ENCODE measurements around the gene PDE7B. TPM values are rescaled to one million over a fixed set of nuclear protein-coding genes. Genes with fewer than 3 reads are reported as not detected.

The PDE7B gene
- total and polyA plus RNA-seq, 4 donors = 1.0 to 6.9 (median 3.8) TPM

- Histone ChIP-seq H3K4me1 (ENCODE audit: control insufficient read depth in 1 of 2, insufficient read depth in 2 of 2, low read length in 2 of 2) (no peaks in the 10 kb centered on the region), H3K36me3 (ENCODE audit: control insufficient read depth in 1 of 2, insufficient read depth in 2 of 2, low read length in 1 of 2) (no peaks in the 10 kb centered on the region), H3K27ac (ENCODE audit: low read depth in 1 of 2, low read length in 2 of 2) (no peak overlapping the region), H3K4me3 (ENCODE audit: low read length in 2 of 2) (no peak overlapping the region), H3K27me3 (ENCODE audit: control insufficient read depth in 1 of 2, insufficient read depth in 2 of 2, low read length in 1 of 2) (no peaks in the 10 kb centered on the region), H3K9me3 (ENCODE audit: control insufficient read depth, low read length) (no peaks in the 10 kb centered on the region)
- DNase-seq = no peak
- no peak for ATAC-seq (ENCODE audit: low FRiP score)
- 84 to 86% methylated on average over 1 of the region's 1 CpG for WGBS, 2 donors
- intact Hi-C loops (cut with DNase I) = no loop called here
These were observed 17.7 kb upstream of the PDE7B start for GRCh38 chr6:135833771-135834170.

GRCh38 chr6:135837735-135838449 is 13.6 kb upstream of the PDE7B start:
- Histone ChIP-seq H3K9me3 (ENCODE audit: control insufficient read depth, low read length) (no peaks in the 10 kb centered on the region), H3K27me3 (ENCODE audit: control insufficient read depth in 1 of 2, insufficient read depth in 2 of 2, low read length in 1 of 2) (no peaks in the 10 kb centered on the region), H3K36me3 (ENCODE audit: control insufficient read depth in 1 of 2, insufficient read depth in 2 of 2, low read length in 1 of 2) (no peaks in the 10 kb centered on the region), H3K4me1 (ENCODE audit: control insufficient read depth in 1 of 2, insufficient read depth in 2 of 2, low read length in 2 of 2) (no peaks in the 10 kb centered on the region), H3K27ac (ENCODE audit: low read depth in 1 of 2, low read length in 2 of 2) (no peak overlapping the region), H3K4me3 (ENCODE audit: low read length in 2 of 2) (no peak overlapping the region)
- ATAC-seq (ENCODE audit: low FRiP score) (no peak), DNase-seq (no peak)
- 88 to 89% methylated on average over 5 of the region's 5 CpGs for WGBS, 2 donors
- intact Hi-C loops (cut with DNase I) = no loop called here

DNA sequence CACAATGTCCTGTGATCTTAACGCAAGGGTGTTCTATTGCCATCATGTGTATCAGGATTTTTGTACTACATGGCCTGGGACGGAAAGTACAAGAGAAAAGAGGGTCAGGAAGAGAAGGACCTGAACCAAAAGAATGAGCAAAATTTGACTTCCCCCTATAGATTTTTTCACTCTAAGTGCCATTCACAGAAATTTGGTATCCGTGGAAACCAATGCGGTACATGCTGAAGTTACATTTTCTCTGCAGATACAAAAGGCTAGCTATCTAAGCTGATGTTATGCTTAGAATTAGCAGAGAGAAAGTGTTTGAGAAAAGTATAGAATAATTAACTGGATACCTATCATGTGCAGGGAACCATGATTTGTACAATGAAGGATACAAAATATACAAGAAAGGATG is 12.4 kb upstream of the PDE7B start:
- Histone ChIP-seq H3K4me3 (ENCODE audit: low read length in 2 of 2) (no peak overlapping the region), H3K36me3 (ENCODE audit: control insufficient read depth in 1 of 2, insufficient read depth in 2 of 2, low read length in 1 of 2) (no peaks in the 10 kb centered on the region), H3K4me1 (ENCODE audit: control insufficient read depth in 1 of 2, insufficient read depth in 2 of 2, low read length in 2 of 2) (no peaks in the 10 kb centered on the region), H3K27me3 (ENCODE audit: control insufficient read depth in 1 of 2, insufficient read depth in 2 of 2, low read length in 1 of 2) (no peaks in the 10 kb centered on the region), H3K27ac (ENCODE audit: low read depth in 1 of 2, low read length in 2 of 2) (no peak overlapping the region), H3K9me3 (ENCODE audit: control insufficient read depth, low read length) (no peaks in the 10 kb centered on the region)
- WGBS, 2 donors = 90 to 93% methylated on average over 4 of the region's 4 CpGs
- intact Hi-C loops (cut with DNase I) = no loop called here
- DNase-seq = no peak
- no peak for ATAC-seq (ENCODE audit: low FRiP score)

DNA sequence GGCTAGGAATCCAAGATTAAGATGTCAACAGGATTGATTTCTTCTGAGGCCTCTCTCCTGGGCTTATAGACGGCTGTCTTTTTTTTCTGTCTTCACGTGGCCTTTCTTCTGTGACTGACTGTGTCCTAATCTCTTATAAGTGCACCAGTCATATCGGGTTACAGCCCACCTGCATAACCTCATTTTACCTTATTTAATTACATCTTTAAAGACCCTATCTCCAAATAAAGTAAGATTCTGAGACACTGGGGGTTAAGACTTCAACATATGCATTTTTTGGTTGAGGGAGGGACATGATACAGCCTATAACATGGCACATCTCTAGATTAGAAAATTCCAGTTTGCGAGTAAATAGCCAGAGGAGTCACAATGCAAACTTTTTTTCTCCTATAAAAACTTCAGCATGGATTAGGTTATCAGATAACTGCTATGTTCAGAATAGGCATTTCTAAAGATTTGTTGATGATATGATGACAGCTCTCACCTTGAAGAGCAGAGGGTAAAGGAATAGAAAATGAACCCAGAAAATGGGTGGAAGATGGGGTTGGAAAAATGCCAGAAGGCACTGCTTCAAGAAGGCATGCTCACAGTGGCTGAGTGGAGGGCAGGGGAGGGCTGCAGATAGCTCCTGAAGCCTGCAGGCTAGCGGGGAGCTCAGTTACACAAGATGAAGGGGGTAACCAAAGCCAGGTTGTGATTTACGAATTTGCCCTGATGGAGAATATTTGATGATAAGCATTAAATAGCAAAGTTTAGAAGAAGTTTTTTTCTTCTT is 8.7 kb upstream of the PDE7B start:
- Histone ChIP-seq H3K27me3 (ENCODE audit: control insufficient read depth in 1 of 2, insufficient read depth in 2 of 2, low read length in 1 of 2) (no peaks in the 10 kb centered on the region), H3K4me3 (ENCODE audit: low read length in 2 of 2) (no peak overlapping the region), H3K4me1 (ENCODE audit: control insufficient read depth in 1 of 2, insufficient read depth in 2 of 2, low read length in 2 of 2) (no peaks in the 10 kb centered on the region), H3K36me3 (ENCODE audit: control insufficient read depth in 1 of 2, insufficient read depth in 2 of 2, low read length in 1 of 2) (no peaks in the 10 kb centered on the region), H3K9me3 (ENCODE audit: control insufficient read depth, low read length) (no peaks in the 10 kb centered on the region), H3K27ac (ENCODE audit: low read depth in 1 of 2, low read length in 2 of 2) (no peak overlapping the region)
- ATAC-seq (ENCODE audit: low FRiP score) (no peak), DNase-seq (no peak)
- 88 to 93% methylated on average over 6 of the region's 6 CpGs for WGBS, 2 donors
- intact Hi-C loops (cut with DNase I) = no loop called here

DNA sequence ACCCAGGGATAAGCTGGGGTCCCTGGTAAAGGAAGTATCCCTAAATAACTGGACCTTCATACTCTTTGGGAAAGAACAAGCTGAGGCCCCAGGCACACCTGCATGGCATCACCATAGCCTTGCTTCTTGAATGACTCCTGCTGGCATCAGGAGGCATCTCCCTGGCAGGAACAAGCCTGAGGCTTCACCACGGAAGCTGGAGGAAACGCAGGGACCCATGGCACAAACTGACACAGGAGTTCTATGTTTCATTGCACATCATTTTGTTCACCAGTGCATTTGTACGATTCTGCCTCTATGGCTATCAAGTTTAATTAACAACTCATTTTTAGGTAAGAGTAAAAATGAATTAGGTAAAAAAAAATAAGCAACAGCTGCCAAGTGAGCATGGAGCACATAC is 619 bp upstream of the PDE7B start:
- Histone ChIP-seq H3K9me3 (ENCODE audit: control insufficient read depth, low read length) (no peaks in the 10 kb centered on the region), H3K27ac (ENCODE audit: low read depth in 1 of 2, low read length in 2 of 2) (no peak overlapping the region), H3K4me3 (ENCODE audit: low read length in 2 of 2) (no peak overlapping the region), H3K27me3 (ENCODE audit: control insufficient read depth in 1 of 2, insufficient read depth in 2 of 2, low read length in 1 of 2) (no peaks in the 10 kb centered on the region), H3K4me1 (ENCODE audit: control insufficient read depth in 1 of 2, insufficient read depth in 2 of 2, low read length in 2 of 2) (no peaks in the 10 kb centered on the region), H3K36me3 (ENCODE audit: control insufficient read depth in 1 of 2, insufficient read depth in 2 of 2, low read length in 1 of 2) (no peaks in the 10 kb centered on the region)
- DNase-seq = no peak
- intact Hi-C loops (cut with DNase I) = no loop called here
- no peak for ATAC-seq (ENCODE audit: low FRiP score)
- WGBS, 2 donors = 46 to 47% methylated on average over 3 of the region's 3 CpGs

DNA sequence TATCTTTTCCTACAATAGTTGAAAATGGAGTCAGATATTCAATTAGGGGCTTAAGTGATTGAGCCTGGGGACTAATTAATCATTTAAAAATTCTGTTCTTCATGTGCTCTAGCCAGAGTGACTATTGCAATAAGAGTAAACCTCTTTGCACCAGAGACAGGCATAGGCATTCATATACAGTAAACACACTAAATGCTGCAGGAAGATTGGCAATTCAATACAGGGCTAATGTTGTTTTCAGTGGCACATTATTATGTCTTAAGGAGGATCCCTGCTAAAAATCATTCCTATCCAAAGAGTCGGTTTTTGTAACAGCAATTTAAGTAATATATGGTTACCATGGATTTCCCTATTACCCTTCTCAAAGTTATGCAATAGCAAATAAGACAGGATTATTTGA is 1.2 kb downstream of the PDE7B start:
- H3K27ac ChIP-seq (ENCODE audit: low read depth in 1 of 2, low read length in 2 of 2) = no peak overlapping the region

GRCh38 chr6:135853227-135853626 is 1.7 kb downstream of the PDE7B start:
- Histone ChIP-seq H3K27me3 (ENCODE audit: control insufficient read depth in 1 of 2, insufficient read depth in 2 of 2, low read length in 1 of 2) (no peaks in the 10 kb centered on the region), H3K36me3 (ENCODE audit: control insufficient read depth in 1 of 2, insufficient read depth in 2 of 2, low read length in 1 of 2) (no peaks in the 10 kb centered on the region), H3K4me1 (ENCODE audit: control insufficient read depth in 1 of 2, insufficient read depth in 2 of 2, low read length in 2 of 2) (no peaks in the 10 kb centered on the region), H3K4me3 (ENCODE audit: low read length in 2 of 2) (no peak overlapping the region), H3K9me3 (ENCODE audit: control insufficient read depth, low read length) (no peaks in the 10 kb centered on the region), H3K27ac (ENCODE audit: low read depth in 1 of 2, low read length in 2 of 2) (no peak overlapping the region)
- intact Hi-C loops (cut with DNase I) = no loop called here
- ATAC-seq (ENCODE audit: low FRiP score) = no peak
- DNase-seq = no peak
- WGBS, 2 donors = 39 to 47% methylated on average over 5 of the region's 5 CpGs

More for the DNA sequence above, 1.2 kb downstream of the PDE7B start:
- DNase-seq (no peak), ATAC-seq (ENCODE audit: low FRiP score) (no peak)
- H3K9me3 ChIP-seq (ENCODE audit: control insufficient read depth, low read length) = no peaks in the 10 kb centered on the region
- no peaks in the 10 kb centered on the region for H3K4me1 ChIP-seq (ENCODE audit: control insufficient read depth in 1 of 2, insufficient read depth in 2 of 2, low read length in 2 of 2)
- H3K27me3 ChIP-seq (ENCODE audit: control insufficient read depth in 1 of 2, insufficient read depth in 2 of 2, low read length in 1 of 2) = no peaks in the 10 kb centered on the region
- no peaks in the 10 kb centered on the region for H3K36me3 ChIP-seq (ENCODE audit: control insufficient read depth in 1 of 2, insufficient read depth in 2 of 2, low read length in 1 of 2)
- 58% methylated on average over 1 of the region's 1 CpG for WGBS, 2 donors
- no peak overlapping the region for H3K4me3 ChIP-seq (ENCODE audit: low read length in 2 of 2)
- intact Hi-C loops (cut with DNase I) = no loop called here

GRCh38 chr6:135853986-135854385 is 2.5 kb downstream of the PDE7B start:
- 71 to 85% methylated on average over 1 of the region's 1 CpG for WGBS, 2 donors
- H3K27ac ChIP-seq (ENCODE audit: low read depth in 1 of 2, low read length in 2 of 2) = no peak overlapping the region
- no peak for ATAC-seq (ENCODE audit: low FRiP score)
- no peaks in the 10 kb centered on the region for H3K9me3 ChIP-seq (ENCODE audit: control insufficient read depth, low read length)
- H3K4me3 ChIP-seq (ENCODE audit: low read length in 2 of 2) = no peak overlapping the region
- H3K27me3 ChIP-seq (ENCODE audit: control insufficient read depth in 1 of 2, insufficient read depth in 2 of 2, low read length in 1 of 2) = no peaks in the 10 kb centered on the region
- DNase-seq = no peak
- intact Hi-C loops (cut with DNase I) = no loop called here
- H3K36me3 ChIP-seq (ENCODE audit: control insufficient read depth in 1 of 2, insufficient read depth in 2 of 2, low read length in 1 of 2) = no peaks in the 10 kb centered on the region
- H3K4me1 ChIP-seq (ENCODE audit: control insufficient read depth in 1 of 2, insufficient read depth in 2 of 2, low read length in 2 of 2) = no peaks in the 10 kb centered on the region

DNA sequence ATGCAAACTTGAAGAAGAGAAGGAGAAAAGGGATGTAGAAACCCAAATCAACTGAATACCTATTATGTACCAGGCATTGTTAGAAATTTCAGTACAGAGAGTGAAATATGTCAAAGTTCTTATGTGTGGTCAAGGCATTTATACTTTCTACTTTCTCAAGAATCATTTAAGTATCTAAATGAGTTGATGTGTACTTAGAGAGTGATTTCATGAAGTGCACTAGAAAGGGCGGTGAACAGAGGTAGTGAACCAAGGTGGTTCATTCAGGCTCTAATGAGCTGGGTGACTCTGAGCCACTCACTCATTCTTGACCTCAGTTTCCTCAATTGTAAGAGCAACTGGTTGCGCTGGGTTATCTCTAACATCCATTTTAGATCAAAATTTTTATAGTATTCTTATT is 3.3 kb downstream of the PDE7B start:
- H3K4me1 ChIP-seq (ENCODE audit: control insufficient read depth in 1 of 2, insufficient read depth in 2 of 2, low read length in 2 of 2) = no peaks in the 10 kb centered on the region
- H3K27me3 ChIP-seq (ENCODE audit: control insufficient read depth in 1 of 2, insufficient read depth in 2 of 2, low read length in 1 of 2) = no peaks in the 10 kb centered on the region
- intact Hi-C loops (cut with DNase I) = no loop called here
- H3K4me3 ChIP-seq (ENCODE audit: low read length in 2 of 2) = no peak overlapping the region
- no peak overlapping the region for H3K27ac ChIP-seq (ENCODE audit: low read depth in 1 of 2, low read length in 2 of 2)
- H3K36me3 ChIP-seq (ENCODE audit: control insufficient read depth in 1 of 2, insufficient read depth in 2 of 2, low read length in 1 of 2) = no peaks in the 10 kb centered on the region
- ATAC-seq (ENCODE audit: low FRiP score) (no peak), DNase-seq (no peak)
- no peaks in the 10 kb centered on the region for H3K9me3 ChIP-seq (ENCODE audit: control insufficient read depth, low read length)
- WGBS, 2 donors = 98 to 100% methylated on average over 2 of the region's 2 CpGs
